Activated T-cell treated with anti-CD3 and anti-CD28 coated beads, Interleukin-2, amount 50 U/mL, for 72 hours (primary cell): ENCODE results near the gene ALDH1A2. TPM values are rescaled to one million over a fixed set of nuclear protein-coding genes. Genes with fewer than 3 reads are reported as not detected.
"Not testable (repeated sequence)": the region's sequence is repeated elsewhere in the genome, so short reads cannot be mapped to it uniquely, and the experiment has no call there.

Experiments
- ATAC-seq, 2 donors: fragments of 150-1000 bp; cut with Tn5 transposase; replicated peaks in 1 of 2; 2 replicates each; pipeline ENCODE4 v1.10.0; 2021; ENCODE audit warnings: moderate library complexity in 2 of 2, mild to moderate bottlenecking in 1 of 2
- DNase-seq, 2 donors: peaks; one replicate each; pipeline ENCODE4 v3.0.0; 2021 to 2022; ENCODE audit warnings: mixed read lengths in 1 of 2
- H3K27ac Mint-ChIP-seq: one replicate; pipeline ENCODE4 v1.8.0; 2022; ENCODE audit warnings: mild to moderate bottlenecking, moderate library complexity, mixed read lengths
- H3K27me3 Mint-ChIP-seq: one replicate; pipeline ENCODE4 v1.8.0; 2022; ENCODE audit warnings: low read depth, mixed read lengths
- H3K36me3 Mint-ChIP-seq, 2 donors: one replicate each; pipeline ENCODE4 v1.8.0; 2022; ENCODE audit warnings: mixed read lengths in 2 of 2, mild to moderate bottlenecking in 1 of 2; ENCODE audit not compliant: insufficient read depth in 2 of 2
- H3K4me1 Mint-ChIP-seq: one replicate; pipeline ENCODE4 v1.8.0; 2022; ENCODE audit warnings: low read depth, mixed read lengths
- H3K4me3 Mint-ChIP-seq, 2 donors: one replicate each; pipeline ENCODE4 v1.8.0; 2022; ENCODE audit warnings: mild to moderate bottlenecking in 2 of 2, mixed read lengths in 2 of 2, moderate library complexity in 2 of 2
- H3K9me3 Mint-ChIP-seq, 2 donors: one replicate each; pipeline ENCODE4 v1.8.0; 2022; ENCODE audit warnings: mixed read lengths in 2 of 2
- total RNA-seq, 2 donors: library from RNA; stranded (reverse); gene quantifications; one replicate each; pipeline ENCODE4 v1.2.3, GENCODE V29; 2022

ALDH1A2 gene
- total RNA-seq, 2 donors from 2014 or later: 0.56 to 2.6 TPM

DNA sequence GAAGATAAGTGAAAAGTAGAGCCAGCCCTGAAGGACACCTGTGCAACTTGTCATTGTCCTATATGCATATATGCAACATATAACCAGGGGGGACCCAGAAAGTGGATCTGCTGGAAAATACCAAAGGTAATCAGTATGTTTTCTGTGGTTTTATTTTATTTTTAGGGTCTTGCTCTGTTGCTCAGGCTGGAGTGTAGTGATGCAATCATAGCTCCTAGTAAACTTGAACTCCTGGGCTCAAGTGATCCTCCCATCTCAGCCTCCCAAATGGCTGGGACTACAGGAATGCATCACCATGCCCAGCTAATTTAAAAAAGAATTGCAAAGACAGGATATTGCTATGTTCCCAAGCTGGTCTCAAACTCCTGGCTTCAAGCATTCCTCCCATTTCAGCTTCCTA is 18.0 kb upstream of the ALDH1A2 start:
- peaks cover 21% of the 10 kb centered on the region for H3K27me3 Mint-ChIP-seq
- no peak overlapping the region for H3K4me3 Mint-ChIP-seq
- H3K4me1 Mint-ChIP-seq: peaks cover 10% of the 10 kb centered on the region
- H3K27ac Mint-ChIP-seq: no peak overlapping the region
- no peak for ATAC-seq
- peaks cover 0 to 2% of the 10 kb centered on the region in 2 donors for H3K9me3 Mint-ChIP-seq
- no peaks in the 10 kb centered on the region for H3K36me3 Mint-ChIP-seq
- no peak for DNase-seq

DNA sequence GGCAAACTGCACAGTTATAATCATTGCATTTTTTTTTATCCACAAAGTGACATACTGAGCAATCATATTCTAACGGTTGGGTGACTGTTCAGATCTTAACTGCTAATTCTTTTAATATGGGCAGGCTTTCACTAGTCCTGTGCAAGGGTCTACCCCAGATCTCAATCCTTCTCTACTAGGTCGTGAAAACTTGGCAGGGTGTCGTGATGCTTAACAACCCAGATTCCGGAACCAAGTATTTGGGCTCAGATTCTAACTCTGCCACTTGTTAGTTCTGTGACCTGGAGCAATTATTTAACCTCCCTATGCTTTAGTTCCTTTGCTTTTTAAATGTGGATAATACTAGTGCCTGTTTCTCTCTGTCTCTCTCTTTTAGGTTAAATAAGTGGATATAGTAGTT is 16.4 kb upstream of the ALDH1A2 start:
- no peak overlapping the region for H3K27ac Mint-ChIP-seq
- H3K9me3 Mint-ChIP-seq: peaks cover 0 to 2% of the 10 kb centered on the region in 2 donors
- ATAC-seq (no peak), DNase-seq (no peak)
- H3K27me3 Mint-ChIP-seq: peaks cover 10% of the 10 kb centered on the region
- peaks cover 8% of the 10 kb centered on the region for H3K4me1 Mint-ChIP-seq
- H3K36me3 Mint-ChIP-seq: no peaks in the 10 kb centered on the region
- no peak overlapping the region for H3K4me3 Mint-ChIP-seq

DNA sequence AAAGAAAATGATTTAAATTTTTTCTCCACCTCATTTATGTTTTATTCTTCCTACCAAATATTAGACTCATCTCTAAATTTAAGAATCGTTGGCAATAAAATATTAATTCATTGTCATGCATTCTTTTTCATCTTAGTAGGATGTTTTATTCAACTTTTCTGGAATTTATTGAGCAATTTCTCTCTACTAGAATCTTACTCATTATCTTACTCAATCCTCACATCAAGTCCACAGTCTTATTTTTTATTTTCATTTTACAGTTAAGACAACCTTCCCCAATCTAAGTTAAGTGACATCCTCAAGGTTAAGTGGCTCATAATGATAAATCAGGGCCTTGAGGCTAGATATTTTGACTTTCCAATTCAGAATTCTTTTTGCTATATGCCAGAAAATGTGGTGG is 15.9 kb upstream of the ALDH1A2 start:
- ATAC-seq (no peak), DNase-seq (no peak)
- no peaks in the 10 kb centered on the region for H3K36me3 Mint-ChIP-seq
- no peak overlapping the region for H3K27ac Mint-ChIP-seq
- no peak overlapping the region for H3K4me3 Mint-ChIP-seq
- H3K9me3 Mint-ChIP-seq: no peaks in the 10 kb centered on the region
- peaks cover 4% of the 10 kb centered on the region for H3K4me1 Mint-ChIP-seq
- H3K27me3 Mint-ChIP-seq: peaks cover 5% of the 10 kb centered on the region

DNA sequence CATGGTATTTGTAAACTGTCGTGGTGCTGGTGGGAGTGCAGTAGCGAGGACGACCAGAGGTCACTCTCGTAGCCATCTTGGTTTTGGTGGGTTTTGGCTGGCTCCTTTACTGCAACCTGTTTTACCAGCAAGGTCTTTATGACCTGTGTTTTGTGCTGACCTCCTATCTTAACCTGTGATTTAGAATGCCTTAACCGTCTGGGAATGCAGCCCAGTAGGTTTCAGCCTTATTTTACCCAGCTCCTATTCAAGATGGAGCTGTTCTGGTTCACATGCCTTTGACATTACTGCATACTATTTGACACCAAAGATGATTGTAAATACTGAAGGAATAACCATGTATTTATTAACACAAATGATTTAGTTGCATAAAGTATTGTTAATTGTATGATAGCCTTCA is 15.4 kb upstream of the ALDH1A2 start:
- not testable (repeated sequence) for H3K36me3 Mint-ChIP-seq, H3K9me3 Mint-ChIP-seq, ATAC-seq, DNase-seq, H3K4me3 Mint-ChIP-seq, H3K4me1 Mint-ChIP-seq, H3K27me3 Mint-ChIP-seq, H3K27ac Mint-ChIP-seq

DNA sequence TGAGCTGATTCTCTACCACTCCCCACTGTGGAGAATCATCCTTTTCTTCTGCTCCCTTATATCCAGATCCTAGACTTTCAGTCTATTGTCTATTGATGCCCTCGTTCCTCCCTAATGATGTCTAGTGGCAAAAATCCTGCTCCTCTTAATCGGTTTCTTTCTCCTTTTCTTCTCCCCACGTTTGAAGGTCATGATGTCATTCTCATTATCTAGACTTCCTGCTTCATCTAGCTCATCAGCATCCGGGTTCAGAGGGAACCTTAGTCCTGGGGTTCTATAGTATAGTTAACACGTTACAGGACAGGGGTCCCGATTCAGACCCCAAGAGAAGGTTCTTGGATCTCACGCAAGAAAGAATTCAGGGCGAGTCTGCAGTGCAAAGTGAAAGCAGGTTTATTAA is 14.9 kb upstream of the ALDH1A2 start:
- Mint-ChIP-seq H3K36me3 (no peaks in the 10 kb centered on the region), H3K4me3 (no peak overlapping the region), H3K27me3 (peaks cover 5% of the 10 kb centered on the region), H3K9me3 (no peaks in the 10 kb centered on the region), H3K4me1 (no peaks in the 10 kb centered on the region), H3K27ac (no peak overlapping the region)
- DNase-seq (no peak), ATAC-seq (no peak)

DNA sequence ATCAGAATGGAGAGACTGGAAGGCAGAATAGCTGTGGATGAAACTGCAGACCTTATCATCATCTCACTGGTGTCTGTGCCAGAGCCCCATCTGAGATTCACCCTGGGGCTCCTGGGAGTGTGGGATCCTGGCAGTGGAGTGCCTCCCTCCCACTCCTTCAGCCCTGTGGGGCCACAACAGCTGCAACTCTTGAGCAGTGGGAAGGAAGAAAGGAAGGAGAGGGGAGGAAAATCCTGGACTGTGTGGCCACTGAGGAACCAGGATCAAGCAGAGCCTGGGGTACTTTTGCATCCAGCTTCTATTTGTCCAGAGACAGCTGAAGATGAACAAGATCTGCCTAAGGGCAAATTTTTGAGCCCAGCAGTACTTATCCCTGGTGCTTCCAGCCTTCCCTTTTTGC is 13.1 kb upstream of the ALDH1A2 start:
- H3K4me1 Mint-ChIP-seq: no peaks in the 10 kb centered on the region
- H3K27me3 Mint-ChIP-seq: peaks cover 17% of the 10 kb centered on the region
- no peaks in the 10 kb centered on the region for H3K9me3 Mint-ChIP-seq
- DNase-seq: no peak
- no peak overlapping the region for H3K27ac Mint-ChIP-seq
- H3K36me3 Mint-ChIP-seq: no peaks in the 10 kb centered on the region
- no peak for ATAC-seq
- no peak overlapping the region for H3K4me3 Mint-ChIP-seq

DNA sequence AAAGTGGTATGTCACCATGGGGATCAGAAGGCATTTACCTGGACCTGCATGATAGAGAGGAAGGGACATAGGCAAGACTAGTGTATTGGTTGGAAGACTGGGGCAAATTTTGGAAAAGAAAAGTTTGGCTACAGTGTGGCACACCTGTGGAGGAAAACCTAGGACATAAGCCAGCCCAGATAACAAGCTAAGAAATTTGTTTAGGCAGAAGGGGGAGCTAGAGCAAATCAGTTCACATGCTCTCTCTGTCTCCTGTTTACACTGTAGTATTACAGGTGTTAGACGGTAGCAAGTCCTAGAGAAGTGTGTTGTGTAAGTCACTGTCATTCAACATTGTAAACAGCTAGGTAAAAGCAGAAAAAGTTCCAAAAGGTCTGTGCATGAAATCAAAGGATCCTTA is 11.9 kb upstream of the ALDH1A2 start:
- no peaks in the 10 kb centered on the region for H3K36me3 Mint-ChIP-seq
- no peak for DNase-seq
- H3K4me3 Mint-ChIP-seq: no peak overlapping the region
- no peaks in the 10 kb centered on the region for H3K9me3 Mint-ChIP-seq
- H3K27me3 Mint-ChIP-seq: peaks cover 27% of the 10 kb centered on the region
- no peaks in the 10 kb centered on the region for H3K4me1 Mint-ChIP-seq
- no peak overlapping the region for H3K27ac Mint-ChIP-seq
- no peak for ATAC-seq

DNA sequence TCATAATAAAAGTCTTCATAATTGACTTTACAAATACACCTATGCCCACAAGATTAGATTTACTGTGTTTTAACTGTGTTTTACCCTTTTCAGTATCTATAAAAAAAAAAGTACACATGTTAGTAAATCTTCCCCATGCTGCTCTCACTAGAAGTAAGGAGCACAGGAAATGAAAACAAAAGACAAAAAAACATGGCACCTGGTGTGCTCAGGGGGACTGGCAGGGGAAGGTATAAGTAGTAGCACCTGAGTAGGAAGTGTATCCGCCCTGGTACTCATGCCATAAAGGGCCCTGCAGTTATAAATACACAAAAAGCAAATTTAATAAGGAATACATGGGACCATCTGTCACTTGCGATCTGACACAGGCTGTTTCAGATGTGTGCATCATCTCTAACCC is 8.9 kb upstream of the ALDH1A2 start:
- Mint-ChIP-seq H3K9me3 (no peaks in the 10 kb centered on the region), H3K36me3 (no peaks in the 10 kb centered on the region), H3K4me3 (no peak overlapping the region), H3K27ac (no peak overlapping the region), H3K27me3 (peaks cover 38% of the 10 kb centered on the region), H3K4me1 (no peaks in the 10 kb centered on the region)
- no peak for ATAC-seq
- no peak for DNase-seq

DNA sequence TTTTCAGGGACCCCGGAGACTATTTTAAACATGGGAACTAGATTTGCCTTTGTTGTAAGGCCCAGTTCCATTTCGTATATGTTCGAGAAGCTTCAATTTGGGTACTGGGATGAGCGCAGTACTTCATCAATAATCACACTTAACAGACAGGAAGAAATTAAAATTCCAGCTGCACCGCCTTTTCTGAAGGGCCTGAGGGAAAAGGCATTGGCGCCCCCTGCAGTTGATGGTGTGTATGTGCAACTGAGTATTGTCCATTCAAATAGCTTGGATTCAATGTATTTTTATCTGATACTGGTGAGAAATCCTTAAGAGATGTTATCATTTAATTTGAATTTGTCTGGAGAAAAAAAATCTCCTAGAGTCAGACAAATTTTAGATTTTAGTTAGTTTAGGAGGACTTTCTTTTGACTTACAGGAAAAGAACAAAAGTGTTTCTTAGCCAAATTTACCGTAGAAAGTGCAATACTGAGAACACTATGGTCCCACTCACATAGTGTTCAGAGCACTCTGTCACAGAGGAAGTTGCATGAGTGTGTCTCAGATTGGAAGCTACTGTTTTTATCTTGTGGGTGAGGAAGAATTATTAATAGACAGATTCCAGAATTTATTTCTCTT is 5.4 kb upstream of the ALDH1A2 start:
- H3K36me3 Mint-ChIP-seq: peaks cover 0 to 1% of the 10 kb centered on the region in 2 donors
- ATAC-seq: no peak
- DNase-seq: peak; percentile 45 to 50
- H3K9me3 Mint-ChIP-seq: no peaks in the 10 kb centered on the region
- no peak overlapping the region for H3K27ac Mint-ChIP-seq
- peaks cover 7% of the 10 kb centered on the region for H3K4me1 Mint-ChIP-seq
- peaks cover 53% of the 10 kb centered on the region for H3K27me3 Mint-ChIP-seq
- no peak overlapping the region for H3K4me3 Mint-ChIP-seq

DNA sequence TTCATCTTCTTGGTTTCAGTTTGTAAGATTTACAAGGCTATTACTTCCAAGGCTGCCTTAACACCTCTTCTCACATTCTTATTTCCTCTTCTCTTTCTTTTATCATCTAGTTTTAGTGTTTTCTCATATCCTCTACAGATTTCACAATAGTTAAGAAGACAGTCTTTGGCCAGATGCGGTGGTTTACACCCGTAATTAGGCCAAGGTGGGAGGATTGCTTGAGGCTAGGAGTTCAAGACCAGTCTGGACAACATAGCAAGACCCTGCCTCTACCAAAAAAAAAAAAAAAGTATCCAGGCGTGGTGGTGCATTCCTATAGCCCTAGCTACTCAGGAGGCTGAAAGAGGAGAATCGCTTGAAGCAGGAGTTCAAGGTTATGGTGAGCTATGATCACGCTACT is 3.5 kb upstream of the ALDH1A2 start:
- Mint-ChIP-seq H3K36me3 (peaks cover 0 to 1% of the 10 kb centered on the region in 2 donors), H3K27ac (no peak overlapping the region), H3K27me3 (peaks cover 54% of the 10 kb centered on the region), H3K4me3 (no peak overlapping the region), H3K9me3 (no peaks in the 10 kb centered on the region), H3K4me1 (peaks cover 13% of the 10 kb centered on the region)
- ATAC-seq: no peak
- no peak for DNase-seq

DNA sequence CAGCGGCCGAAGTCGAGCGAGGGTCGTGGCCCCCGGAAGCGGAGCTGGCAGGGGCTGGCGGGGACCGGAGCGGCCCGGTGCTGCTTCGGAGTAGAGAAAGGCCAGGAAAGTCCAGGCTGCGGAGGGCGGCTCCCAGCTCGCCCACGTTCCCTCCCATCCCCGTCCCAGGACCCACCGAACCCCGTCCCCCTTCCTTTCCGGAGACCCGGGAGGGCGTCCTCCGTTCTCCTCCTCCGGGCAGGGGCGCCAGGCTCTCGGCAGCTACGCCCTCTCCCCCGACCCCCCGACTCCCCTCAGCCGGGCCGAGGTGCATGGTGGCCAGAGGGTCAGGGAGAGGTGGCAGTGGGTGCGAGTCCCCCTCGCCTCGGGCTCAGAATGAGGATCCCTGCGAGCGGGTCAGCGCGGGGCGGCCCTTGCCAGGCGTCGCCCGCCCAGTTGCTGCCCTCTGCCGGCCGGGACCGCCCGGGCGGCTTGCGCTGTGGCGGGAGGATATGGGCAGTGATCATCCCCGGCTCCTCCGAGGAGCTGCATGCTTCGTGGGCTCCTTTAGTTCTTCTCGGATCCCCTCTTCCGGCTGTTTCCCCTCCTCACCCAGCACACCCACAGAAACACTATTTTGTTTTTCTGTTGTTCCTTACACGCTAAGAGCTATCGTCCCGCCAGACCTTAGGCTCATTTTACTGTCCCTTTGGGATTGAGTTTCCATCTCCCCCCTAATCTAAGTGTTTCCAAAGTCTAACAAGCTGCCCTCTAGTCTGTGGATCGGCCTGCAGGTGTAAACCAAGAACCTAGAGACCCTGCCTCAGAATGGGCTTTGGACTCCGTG is 744 bp upstream of the ALDH1A2 start:
- peak overlapping the region; percentile 13 to 79 for H3K4me3 Mint-ChIP-seq
- DNase-seq (peak; percentile 67 to 74), ATAC-seq (peak; percentile 93 to 95)
- H3K27me3 Mint-ChIP-seq: peaks cover 59% of the 10 kb centered on the region
- H3K9me3 Mint-ChIP-seq: no peaks in the 10 kb centered on the region
- H3K4me1 Mint-ChIP-seq: peaks cover 13% of the 10 kb centered on the region
- H3K36me3 Mint-ChIP-seq: peaks cover 0 to 1% of the 10 kb centered on the region in 2 donors
- H3K27ac Mint-ChIP-seq: no peak overlapping the region

DNA sequence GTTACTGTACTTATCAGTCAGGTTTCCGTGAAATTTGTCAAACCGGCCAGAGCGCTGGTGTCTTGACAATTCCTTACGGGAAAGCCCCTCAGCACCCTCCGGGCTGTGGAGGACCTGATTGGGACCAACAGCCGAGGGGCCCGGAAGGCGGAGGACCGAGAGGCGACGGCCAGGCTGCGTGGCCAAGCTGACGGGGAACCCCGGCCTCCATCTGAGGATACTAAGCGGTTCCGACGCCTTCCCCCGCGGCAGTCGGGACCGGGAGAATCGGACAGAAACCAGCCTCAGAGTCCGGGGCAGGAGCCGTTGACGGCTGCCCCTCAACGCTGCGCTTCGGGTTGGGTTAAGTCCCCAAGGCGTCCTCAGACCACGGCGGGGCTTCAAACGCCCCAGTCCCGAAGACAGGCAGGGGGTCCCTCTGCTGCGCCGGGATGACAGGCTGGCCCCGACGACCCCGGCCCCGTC is 499 bp downstream of the ALDH1A2 start:
- DNase-seq: peak; percentile 3 to 4
- Mint-ChIP-seq H3K4me3 (peak overlapping the region; percentile 75 to 77), H3K9me3 (no peaks in the 10 kb centered on the region), H3K36me3 (peaks cover 0 to 1% of the 10 kb centered on the region in 2 donors), H3K4me1 (peaks cover 13% of the 10 kb centered on the region), H3K27me3 (peaks cover 53% of the 10 kb centered on the region), H3K27ac (no peak overlapping the region)
- peak in 1 of 2 donors; percentile 4 for ATAC-seq

DNA sequence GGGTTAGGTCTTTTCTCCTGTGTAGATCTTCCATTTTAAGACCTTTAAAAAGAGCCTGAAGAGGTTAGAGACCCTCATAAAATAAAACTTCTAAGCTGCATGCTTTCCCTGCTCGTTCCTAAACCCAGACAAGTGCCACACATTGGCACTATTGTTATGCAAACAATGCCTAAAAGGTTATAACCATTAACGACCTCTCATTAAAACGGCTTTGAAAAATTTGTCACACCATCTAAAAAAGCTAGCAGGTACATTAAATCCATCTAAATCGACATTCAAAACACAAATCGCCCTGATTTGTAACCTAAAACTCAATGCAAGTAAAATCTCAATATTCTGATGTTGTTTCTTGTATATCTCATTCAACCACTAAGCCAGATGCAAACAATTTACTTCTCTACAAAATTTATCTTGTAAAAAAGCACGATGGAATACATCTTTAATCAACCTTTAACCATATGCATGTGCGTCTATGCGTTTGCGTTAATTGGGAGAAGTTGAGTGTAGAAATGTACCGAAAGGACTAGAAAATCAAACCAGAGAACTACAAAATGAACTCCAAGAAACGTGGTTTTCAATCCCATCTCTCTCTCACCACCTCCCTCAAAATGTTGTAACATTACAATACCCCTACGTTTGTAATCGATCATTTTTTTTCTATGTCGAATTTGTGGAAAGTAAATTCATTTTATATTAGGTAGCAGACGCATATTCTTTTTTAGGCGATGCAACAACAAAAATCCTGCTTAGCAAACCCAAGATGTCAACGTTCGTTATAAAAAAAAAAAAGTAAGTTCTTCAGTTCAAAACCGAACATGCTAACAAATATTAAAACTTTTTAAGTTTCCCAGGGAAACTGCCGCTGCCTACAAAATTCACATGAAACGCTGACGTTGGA is 1.2 kb downstream of the ALDH1A2 start:
- Mint-ChIP-seq H3K9me3 (no peaks in the 10 kb centered on the region), H3K36me3 (peaks cover 0 to 1% of the 10 kb centered on the region in 2 donors), H3K27ac (no peak overlapping the region), H3K4me3 (peak overlapping the region; percentile 55 to 75), H3K4me1 (peaks cover 13% of the 10 kb centered on the region), H3K27me3 (peaks cover 53% of the 10 kb centered on the region)
- ATAC-seq: no peak
- DNase-seq: no peak
